OCI-LY7 (cell line): ENCODE data around the gene NENF.

Experiments used
- EZH2phosphoT487 ChIP-seq: fragments of 200-600 bp; sonication (generic); IDR thresholded peaks from 2 replicates; pipeline ENCODE4 v1.6.1; 2018; ENCODE audit warnings: low read depth, borderline replicate concordance, mild to moderate bottlenecking, mixed run types, antibody characterized with exemption, low read length, moderate library complexity, mixed read lengths
- TF ChIP-seq, protein P1 (sequence below): fragments of 200-600 bp; sonication (generic); conservative IDR thresholded peaks from 2 replicates; pipeline ENCODE4 v1.5.1; 2014; ENCODE audit warnings: mild to moderate bottlenecking, antibody characterized with exemption, low read length, moderate library complexity, mixed read lengths

DNA sequence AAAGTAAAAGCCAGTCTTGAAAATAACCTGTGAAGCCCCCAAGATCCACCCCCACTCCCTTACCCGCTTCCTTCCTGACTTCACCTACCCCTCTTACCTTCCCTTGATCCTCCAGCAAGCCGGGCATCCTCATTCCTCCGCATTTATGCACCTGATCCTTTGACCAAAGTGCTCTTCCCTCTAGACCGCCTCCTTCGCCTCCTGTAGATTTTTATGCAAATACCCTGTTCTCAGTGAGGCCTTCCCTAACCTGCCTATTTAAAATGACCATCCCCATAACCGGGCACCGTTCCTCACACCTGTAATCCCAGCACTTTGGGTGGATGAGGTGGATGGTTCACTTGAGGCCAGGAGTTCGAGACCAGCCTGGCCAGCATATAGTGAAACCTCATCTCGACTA lies 1.1 kb upstream of the NENF start:
- TF ChIP-seq, protein P1, sequence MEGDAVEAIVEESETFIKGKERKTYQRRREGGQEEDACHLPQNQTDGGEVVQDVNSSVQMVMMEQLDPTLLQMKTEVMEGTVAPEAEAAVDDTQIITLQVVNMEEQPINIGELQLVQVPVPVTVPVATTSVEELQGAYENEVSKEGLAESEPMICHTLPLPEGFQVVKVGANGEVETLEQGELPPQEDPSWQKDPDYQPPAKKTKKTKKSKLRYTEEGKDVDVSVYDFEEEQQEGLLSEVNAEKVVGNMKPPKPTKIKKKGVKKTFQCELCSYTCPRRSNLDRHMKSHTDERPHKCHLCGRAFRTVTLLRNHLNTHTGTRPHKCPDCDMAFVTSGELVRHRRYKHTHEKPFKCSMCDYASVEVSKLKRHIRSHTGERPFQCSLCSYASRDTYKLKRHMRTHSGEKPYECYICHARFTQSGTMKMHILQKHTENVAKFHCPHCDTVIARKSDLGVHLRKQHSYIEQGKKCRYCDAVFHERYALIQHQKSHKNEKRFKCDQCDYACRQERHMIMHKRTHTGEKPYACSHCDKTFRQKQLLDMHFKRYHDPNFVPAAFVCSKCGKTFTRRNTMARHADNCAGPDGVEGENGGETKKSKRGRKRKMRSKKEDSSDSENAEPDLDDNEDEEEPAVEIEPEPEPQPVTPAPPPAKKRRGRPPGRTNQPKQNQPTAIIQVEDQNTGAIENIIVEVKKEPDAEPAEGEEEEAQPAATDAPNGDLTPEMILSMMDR: no peak
- no peak for TF ChIP-seq EZH2phosphoT487
